Measurements from ENCODE around the gene SNX13.

DNA sequence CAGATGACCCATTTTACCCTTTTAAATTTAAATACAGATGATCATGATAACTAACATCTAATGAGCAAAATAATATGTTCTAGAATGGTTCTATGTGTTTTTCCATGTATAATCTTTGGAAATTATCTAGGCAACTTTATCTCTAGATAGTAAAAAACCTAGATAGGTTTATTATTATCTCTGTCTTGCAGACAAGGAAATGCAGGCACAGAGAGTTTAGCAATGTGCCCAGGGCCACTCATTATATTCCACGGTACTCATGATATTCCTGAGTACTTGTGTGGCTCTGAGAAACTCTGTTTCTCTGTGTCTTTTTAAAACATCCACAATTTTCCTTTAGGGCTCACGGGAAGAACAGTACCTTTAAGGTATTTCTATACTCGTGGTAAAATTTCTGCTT, 26.4 kb upstream of the SNX13 start:
- TF ChIP-seq, protein P1, sequence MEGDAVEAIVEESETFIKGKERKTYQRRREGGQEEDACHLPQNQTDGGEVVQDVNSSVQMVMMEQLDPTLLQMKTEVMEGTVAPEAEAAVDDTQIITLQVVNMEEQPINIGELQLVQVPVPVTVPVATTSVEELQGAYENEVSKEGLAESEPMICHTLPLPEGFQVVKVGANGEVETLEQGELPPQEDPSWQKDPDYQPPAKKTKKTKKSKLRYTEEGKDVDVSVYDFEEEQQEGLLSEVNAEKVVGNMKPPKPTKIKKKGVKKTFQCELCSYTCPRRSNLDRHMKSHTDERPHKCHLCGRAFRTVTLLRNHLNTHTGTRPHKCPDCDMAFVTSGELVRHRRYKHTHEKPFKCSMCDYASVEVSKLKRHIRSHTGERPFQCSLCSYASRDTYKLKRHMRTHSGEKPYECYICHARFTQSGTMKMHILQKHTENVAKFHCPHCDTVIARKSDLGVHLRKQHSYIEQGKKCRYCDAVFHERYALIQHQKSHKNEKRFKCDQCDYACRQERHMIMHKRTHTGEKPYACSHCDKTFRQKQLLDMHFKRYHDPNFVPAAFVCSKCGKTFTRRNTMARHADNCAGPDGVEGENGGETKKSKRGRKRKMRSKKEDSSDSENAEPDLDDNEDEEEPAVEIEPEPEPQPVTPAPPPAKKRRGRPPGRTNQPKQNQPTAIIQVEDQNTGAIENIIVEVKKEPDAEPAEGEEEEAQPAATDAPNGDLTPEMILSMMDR (IDR thresholded peaks at IDR 0.05): no peak
- TF ChIP-seq POLR2A (IDR thresholded peaks at IDR 0.05): no peak

Measured in esophagus squamous epithelium (tissue), 4 donors.